NCI-H1092 treated with DMSO at 0.1 percent for 48 hours (cell line): ENCODE results near the gene TMED9.
A peak's percentile ranks its signal among the peaks of the same experiment; 100 is the strongest.
"Not testable (repeated sequence)": the region's sequence is repeated elsewhere in the genome, so short reads cannot be mapped to it uniquely, and the experiment has no call there.

Source experiments
- DNase-seq: peaks from one replicate; lab custom pipeline; 2025; lab: John Stamatoyannopoulos, UW

Gene TMED9

DNA sequence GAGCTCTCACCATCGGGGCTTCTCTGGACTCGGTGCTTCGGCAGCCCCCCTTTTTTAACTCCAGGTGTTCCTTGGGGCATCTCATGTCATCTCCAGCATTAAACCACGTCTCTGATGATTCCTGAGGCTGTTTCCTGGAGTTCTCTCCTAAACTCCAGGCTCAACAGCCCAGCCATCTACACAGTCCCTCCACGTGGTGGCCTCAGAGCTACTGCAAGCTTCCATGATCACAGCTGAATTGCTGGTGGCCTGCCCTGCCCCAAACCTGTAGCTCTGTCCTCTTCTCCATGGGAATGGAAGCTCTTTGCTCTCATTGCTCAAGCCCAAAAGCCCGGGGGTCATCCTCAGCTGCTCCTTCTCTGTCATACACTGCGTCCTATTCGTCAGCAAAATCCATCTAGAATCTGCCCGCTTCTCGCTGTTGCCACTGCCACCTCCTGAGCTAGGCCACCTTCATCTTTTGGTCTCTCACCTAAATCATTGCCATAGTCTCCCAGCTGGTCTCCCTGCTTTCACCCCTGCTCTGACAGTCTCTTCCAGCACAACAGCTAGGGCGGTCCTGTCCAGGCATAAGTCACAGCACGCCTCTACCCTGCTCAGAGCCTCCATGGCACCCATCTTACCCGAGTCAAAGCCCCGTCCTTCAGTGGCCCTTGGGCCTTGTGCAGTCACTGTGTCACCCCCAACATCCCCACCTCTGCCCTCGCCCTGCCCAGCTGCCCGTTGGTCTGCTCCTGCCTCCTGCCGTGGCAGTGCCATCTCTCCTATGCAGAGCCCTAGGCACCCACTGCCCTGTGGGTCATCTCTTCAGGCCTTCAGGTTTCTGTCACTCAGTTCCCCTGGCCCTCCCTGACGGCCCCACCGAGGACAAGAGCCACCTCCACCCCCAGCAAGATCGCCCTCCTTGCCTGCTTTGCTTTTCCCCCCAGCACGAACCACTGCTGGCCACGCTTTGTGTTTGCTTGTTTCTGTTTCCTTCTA, 14.4 kb downstream of the TMED9 start:
- DNase-seq: no peak

DNA sequence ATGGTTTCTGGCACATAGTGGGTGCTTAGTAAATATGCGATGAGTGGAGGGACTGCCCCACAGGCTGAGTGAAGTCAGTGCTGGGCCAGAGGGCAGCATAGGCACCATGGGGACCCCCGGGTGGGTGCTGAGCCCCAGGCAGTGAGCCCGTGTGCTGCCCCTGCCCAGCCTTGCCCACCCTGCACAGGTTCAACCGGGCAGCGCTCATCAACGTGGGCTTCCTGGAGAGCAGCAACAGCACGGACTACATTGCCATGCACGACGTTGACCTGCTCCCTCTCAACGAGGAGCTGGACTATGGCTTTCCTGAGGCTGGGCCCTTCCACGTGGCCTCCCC, 15.1 kb downstream of the TMED9 start:
- DNase-seq: no peak

DNA sequence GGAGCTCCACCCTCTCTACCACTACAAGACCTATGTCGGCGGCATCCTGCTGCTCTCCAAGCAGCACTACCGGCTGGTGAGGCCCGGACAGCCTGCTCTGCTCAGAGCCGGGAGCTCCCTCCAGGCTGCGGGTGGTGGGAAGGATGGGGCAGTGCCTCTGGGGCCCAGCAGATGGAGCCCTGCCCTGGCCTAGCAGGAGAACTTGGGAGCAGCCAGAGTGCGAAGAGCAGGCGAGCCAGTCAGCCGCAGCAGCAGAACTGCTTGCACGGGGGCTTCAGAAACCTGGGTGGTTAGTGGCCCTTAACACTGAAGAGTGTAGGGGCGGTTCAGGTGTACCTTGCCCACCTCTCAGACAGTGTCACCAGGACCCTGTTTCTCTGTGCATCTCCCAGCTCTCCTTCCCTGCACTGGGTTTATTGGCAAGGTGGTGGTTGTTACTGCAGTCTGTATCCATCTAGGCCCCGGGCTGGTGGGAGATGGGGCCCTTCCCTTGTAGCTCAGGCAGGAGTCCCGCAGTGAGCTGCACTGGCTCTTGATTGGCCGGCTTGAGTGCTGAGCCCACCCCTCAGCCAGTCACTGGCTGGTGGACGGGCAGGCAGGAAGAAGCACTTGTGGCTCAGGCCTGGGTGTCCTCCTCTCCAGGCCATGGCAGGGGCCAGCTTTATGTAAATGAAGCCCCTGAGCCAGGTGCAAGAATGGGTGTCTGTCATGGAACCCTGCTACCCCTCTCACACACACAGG, 15.6 kb downstream of the TMED9 start:
- DNase-seq: peak; percentile 65

DNA sequence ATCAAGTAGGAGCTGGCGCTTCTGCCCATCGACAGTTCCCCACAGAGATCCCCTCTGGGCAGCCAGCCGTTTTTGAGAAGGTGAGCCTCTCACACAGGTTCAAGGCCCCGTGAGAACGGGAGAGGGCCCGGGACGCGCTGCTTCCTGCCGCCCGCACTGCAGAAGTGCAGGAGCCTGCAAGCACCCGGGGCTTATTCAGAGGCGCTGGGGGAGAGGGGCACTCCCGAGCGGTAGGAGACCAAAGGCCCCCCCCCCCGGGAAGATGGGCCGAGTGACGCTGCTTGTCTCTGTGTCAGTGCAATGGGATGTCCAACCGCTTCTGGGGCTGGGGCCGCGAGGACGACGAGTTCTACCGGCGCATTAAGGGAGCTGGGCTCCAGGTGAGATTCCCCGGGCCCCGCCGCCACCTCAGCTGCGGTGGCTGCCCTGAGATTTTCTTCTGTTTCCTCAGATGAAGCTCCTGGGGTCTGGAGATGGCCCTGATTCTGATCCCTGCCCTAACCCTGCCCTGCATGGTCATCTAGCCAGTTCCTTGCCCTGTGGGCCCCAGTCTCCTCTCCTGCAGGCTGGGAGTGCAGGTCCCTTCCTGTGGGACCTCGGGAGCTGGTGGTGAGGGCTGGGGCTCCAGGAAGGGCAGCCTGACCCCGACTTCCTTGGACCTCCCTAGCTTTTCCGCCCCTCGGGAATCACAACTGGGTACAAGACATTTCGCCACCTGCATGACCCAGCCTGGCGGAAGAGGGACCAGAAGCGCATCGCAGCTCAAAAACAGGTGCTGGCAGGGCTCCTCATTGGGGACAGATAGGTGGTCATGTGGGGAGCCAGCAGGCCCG, 16.5 kb downstream of the TMED9 start:
- DNase-seq: no peak

DNA sequence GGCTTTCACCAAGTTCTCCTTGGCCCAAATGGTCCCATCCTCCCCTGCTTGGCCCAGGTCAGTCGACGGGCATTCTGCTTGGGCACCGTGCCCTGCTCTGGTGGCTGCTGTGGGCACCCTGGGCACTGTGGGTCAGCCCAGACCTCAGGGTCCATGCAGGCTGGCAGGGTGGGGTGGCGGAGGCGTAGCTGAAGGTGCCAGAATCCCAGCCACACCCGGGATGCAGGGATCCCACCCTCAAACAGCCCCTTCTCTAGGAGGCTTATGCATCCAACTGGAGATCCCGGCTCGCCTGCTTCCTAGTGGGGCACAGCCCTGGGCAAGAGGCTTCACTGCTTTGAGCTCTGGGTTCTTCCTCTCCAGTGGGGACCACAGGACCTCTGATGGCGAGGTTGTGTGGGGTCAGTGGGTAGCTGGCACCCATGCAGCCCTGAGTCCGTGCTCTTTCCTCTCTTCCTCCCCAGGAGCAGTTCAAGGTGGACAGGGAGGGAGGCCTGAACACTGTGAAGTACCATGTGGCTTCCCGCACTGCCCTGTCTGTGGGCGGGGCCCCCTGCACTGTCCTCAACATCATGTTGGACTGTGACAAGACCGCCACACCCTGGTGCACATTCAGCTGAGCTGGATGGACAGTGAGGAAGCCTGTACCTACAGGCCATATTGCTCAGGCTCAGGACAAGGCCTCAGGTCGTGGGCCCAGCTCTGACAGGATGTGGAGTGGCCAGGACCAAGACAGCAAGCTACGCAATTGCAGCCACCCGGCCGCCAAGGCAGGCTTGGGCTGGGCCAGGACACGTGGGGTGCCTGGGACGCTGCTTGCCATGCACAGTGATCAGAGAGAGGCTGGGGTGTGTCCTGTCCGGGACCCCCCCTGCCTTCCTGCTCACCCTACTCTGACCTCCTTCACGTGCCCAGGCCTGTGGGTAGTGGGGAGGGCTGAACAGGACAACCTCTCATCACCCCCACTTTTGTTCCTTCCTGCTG, 17.4 kb downstream of the TMED9 start:
- DNase-seq: no peak

DNA sequence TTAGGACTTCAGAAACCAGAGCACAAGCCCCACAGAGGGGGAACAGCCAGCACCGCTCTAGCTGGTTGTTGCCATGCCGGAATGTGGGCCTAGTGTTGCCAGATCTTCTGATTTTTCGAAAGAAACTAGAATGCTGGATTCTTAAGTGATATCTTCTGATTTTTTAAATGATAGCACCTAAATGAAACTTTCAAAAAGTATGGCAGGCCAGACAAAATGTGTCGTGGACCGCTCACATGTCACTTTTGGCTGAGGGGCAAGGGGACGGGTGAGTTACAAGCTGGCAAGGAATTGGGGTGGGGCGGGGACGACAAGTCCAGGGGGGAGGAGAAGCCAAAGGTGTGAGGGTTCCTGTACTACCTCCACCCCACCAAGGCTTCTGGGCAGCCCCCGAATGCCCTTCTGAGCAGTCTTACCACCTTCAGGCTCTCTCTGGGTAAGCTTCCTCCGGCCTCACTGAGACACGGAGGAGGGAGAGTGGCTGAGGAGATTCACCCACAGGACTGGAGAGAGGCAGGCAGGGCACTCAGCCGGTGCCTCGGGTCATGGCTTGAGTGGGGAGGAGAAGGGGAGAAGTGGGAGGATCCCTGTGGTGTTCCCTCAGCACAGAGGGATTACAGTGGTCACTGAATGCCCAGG, 18.2 kb downstream of the TMED9 start:
- DNase-seq: no peak

DNA sequence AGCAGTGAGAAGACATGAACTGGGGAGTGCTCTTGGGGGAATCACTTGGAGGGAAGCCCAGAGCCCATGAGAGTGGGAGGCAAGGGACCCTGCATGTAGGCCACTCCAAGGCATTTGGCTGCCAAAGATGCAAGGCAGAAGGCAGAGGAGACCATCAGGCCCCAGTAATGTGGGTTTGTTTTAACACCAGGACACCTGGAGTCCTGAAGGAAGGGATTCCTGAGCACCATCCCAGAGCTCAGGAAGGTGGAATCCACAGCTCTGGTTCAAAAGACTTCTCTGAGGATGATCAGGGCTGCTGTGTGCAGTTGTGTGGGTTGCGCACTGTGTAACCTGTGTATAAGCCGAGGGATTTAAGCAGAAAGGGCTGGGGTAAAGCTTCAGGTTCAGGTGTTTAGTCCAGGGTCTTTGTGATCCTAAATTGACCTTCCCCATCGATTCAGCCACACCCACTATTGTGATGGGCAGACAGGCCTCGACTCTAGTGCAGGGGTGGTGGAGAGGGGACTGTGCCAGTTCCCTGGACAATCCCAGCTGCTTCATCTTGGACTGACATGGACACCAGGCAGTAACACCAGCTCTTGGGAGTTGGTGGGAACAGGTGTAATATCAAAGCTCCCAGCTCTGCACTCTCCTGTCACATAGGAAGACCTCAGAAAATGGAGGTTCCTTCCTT, 18.9 kb downstream of the TMED9 start:
- no peak for DNase-seq

GRCh38 chr5:177611446-177612214, 19.6 kb downstream of the TMED9 start:
- no peak for DNase-seq

DNA sequence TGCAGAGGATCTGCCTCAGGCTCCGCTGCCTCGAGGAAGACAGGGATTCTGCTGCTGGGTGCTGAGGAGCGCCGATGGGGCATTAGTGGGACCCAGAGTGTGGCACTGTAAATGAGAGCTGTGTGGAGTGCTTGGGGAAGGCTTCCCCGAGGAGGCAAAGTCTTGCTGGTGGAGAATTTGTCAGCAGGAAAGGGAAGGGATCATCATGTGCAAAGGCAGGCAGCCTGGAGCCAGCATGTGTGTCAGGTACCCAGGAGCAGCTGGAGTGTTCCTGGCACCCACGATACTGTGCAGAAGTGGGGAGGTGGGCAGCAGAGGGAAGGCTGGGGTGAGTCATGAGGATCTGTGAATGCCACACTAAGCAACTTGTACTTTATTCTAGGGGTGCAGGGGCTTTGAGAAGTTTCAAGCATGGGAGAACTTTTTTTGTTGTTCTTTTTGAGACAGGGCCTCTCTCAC, 20.2 kb downstream of the TMED9 start:
- no peak for DNase-seq

GRCh38 chr5:177620560-177620959, 28.6 kb downstream of the TMED9 start:
- DNase-seq: no peak

GRCh38 chr5:177624172-177624571, 32.2 kb downstream of the TMED9 start:
- DNase-seq: not testable (repeated sequence)

DNA sequence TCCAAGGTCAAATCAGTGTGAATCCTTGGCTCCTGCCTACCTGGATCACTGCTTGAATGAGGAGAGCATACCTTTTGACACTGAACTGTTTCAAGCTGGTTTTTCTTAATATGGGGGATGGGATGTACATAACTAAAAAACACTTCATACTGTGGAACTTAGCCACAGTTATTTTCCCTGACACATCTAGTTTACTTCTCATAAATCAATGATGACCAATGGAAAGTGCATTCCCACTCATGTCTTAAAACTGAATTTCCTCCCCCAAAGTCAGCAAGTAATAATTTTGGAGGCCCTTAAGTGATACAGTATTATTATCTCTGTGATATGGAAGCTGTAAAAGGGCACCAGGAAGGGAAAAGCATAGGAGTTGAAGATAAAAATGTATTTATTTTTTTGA, 38.2 kb downstream of the TMED9 start:
- DNase-seq: not testable (repeated sequence)

DNA sequence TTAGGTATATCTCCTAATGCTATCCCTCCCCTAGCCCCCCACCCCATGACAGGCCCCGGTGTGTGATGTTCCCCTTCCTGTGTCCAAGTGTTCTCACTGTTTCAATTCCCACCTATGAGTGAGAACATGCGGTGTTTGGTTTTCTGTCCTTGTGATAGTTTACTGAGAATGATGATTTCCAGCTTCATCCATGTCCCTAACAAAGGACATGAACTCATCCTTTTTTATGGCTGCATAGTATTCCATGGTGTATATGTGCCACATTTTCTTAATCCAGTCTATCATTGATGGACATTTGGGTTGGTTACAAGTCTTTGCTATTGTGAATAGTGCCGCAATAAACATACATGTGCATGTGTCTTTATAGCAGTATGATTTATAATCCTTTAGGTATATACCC, 42.9 kb downstream of the TMED9 start:
- DNase-seq: not testable (repeated sequence)

GRCh38 chr5:177645462-177645861, 53.5 kb downstream of the TMED9 start:
- DNase-seq: not testable (repeated sequence)
